CD4-positive, alpha-beta memory T cell (primary cell): ENCODE data around the gene WNT2B. TPM values are rescaled to one million over a fixed set of nuclear protein-coding genes. Genes with fewer than 3 reads are reported as not detected.

Experiments
- CTCF ChIA-PET: fragments of 350-600 bp; sonication (Branson Sonifier 250); formaldehyde crosslinking; loops from one replicate; lab custom pipeline; 2021; ENCODE audit warnings: inconsistent platforms; ENCODE audit not compliant: partially characterized antibody; lab: Charles Lee
- POLR2A ChIA-PET: fragments of 350-600 bp; sonication (Branson Sonifier 250); formaldehyde crosslinking; loops from one replicate; lab custom pipeline; 2021; ENCODE audit not compliant: partially characterized antibody; lab: Charles Lee
- DNase-seq, 5 donors: peaks; one replicate each; pipeline versions ENCODE4 v3.0.0 to v3.0.0-alpha.2; 2020 to 2022; ENCODE audit warnings: mixed read lengths in 1 of 5
- H3K27ac ChIP-seq: one replicate; pipeline ENCODE4 v1.7.0; 2013; ENCODE audit warnings: low read depth, low read length
- H3K27me3 ChIP-seq: 2 replicates; pipeline ENCODE4 v1.7.0; 2013; ENCODE audit warnings: mild to moderate bottlenecking, low read length, moderate library complexity; ENCODE audit not compliant: insufficient read depth
- H3K36me3 ChIP-seq: 2 replicates; pipeline ENCODE4 v1.7.0; 2013; ENCODE audit warnings: mild to moderate bottlenecking, low read length, moderate library complexity; ENCODE audit not compliant: insufficient read depth
- H3K4me1 ChIP-seq: 2 replicates; pipeline ENCODE4 v1.7.0; 2013; ENCODE audit warnings: mild to moderate bottlenecking, low read length, moderate library complexity; ENCODE audit not compliant: insufficient read depth
- H3K4me3 ChIP-seq, 2 donors: one replicate each; pipeline ENCODE4 v1.7.0; 2013; ENCODE audit warnings: low read length in 2 of 2, mild to moderate bottlenecking in 1 of 2
- H3K9me3 ChIP-seq, 2 donors: one replicate each; pipeline ENCODE4 v1.7.0; 2013; ENCODE audit warnings: low read length in 2 of 2, control low read depth in 1 of 2; ENCODE audit not compliant: control insufficient read depth in 1 of 2
- H3K27ac Mint-ChIP-seq, 7 donors: one replicate each; pipeline ENCODE4 v1.8.0; 2020 to 2021; ENCODE audit warnings: mixed read lengths in 7 of 7, mild to moderate bottlenecking in 6 of 7, inconsistent platforms in 3 of 7, moderate library complexity in 3 of 7
- H3K27me3 Mint-ChIP-seq, 2 donors: one replicate each; pipeline ENCODE4 v1.8.0; 2020 to 2021; ENCODE audit warnings: mixed read lengths in 2 of 2
- H3K36me3 Mint-ChIP-seq, 2 donors: one replicate each; pipeline ENCODE4 v1.8.0; 2020 to 2021; ENCODE audit warnings: mixed read lengths in 2 of 2, inconsistent platforms in 1 of 2, mild to moderate bottlenecking in 1 of 2
- H3K4me1 Mint-ChIP-seq, 4 donors: one replicate each; pipeline ENCODE4 v1.8.0; 2020 to 2021; ENCODE audit warnings: mixed read lengths in 4 of 4, mild to moderate bottlenecking in 1 of 4
- H3K4me3 Mint-ChIP-seq, 8 donors: one replicate each; pipeline ENCODE4 v1.8.0; 2020 to 2021; ENCODE audit warnings: mixed read lengths in 8 of 8, mild to moderate bottlenecking in 7 of 8, moderate library complexity in 6 of 8, inconsistent platforms in 3 of 8
- H3K9me3 Mint-ChIP-seq, 8 donors: one replicate each; pipeline ENCODE4 v1.8.0; 2020 to 2021; ENCODE audit warnings: mixed read lengths in 8 of 8, mild to moderate bottlenecking in 5 of 8, inconsistent platforms in 3 of 8, moderate library complexity in 1 of 8
- intact Hi-C: fragments of 100-400 bp; cut with micrococcal nuclease; formaldehyde crosslinking; loops from one replicate; pipeline ENCODE4 v1.15.1; 2023
- polyA plus RNA-seq, 2 donors: library from polyadenylated mRNA; unstranded; fragments of 300-500 nt; fragmentation: Illumina TruSeq; gene quantifications; one replicate each; pipeline ENCODE4 v1.2.3, GENCODE V29; 2021
- total RNA-seq, 2 experiments: library from RNA; stranded (reverse); gene quantifications; one replicate each; pipeline ENCODE4 v1.2.3, GENCODE V29; 2021

The WNT2B gene
- total and polyA plus RNA-seq, 4 experiments from 2014 or later: 0.21 to 0.91 (median 0.46) TPM

GRCh38 chr1:112514901-112515300 lies 6.1 kb downstream of the WNT2B start:
- Histone ChIP-seq H3K27ac (no peak overlapping the region), H3K9me3 (no peaks in the 10 kb centered on the region), H3K27me3 (no peaks in the 10 kb centered on the region), H3K4me1 (no peaks in the 10 kb centered on the region), H3K4me3 (no peak overlapping the region), H3K36me3 (no peaks in the 10 kb centered on the region)
- Mint-ChIP-seq H3K4me3 (no peak overlapping the region), H3K4me1 (peaks cover 0 to 1% (median under 1%) of the 10 kb centered on the region in 4 donors), H3K9me3 (no peaks in the 10 kb centered on the region), H3K36me3 (no peaks in the 10 kb centered on the region), H3K27ac (no peak overlapping the region), H3K27me3 (peaks cover 0 to 3% of the 10 kb centered on the region in 2 donors)
- intact Hi-C loops: no loop called here
- no peak for DNase-seq
- CTCF ChIA-PET: interaction anchor here (1.0 to 1.3 kb wide), 2 partner anchors 13 kb away, joined by 3 to 5 read pairs; no protein-coding TSS in a partner anchor
- POLR2A ChIA-PET: no interaction called here

GRCh38 chr1:112515311-112516009 lies 6.7 kb downstream of the WNT2B start:
- Mint-ChIP-seq H3K36me3 (no peaks in the 10 kb centered on the region), H3K27ac (no peak overlapping the region), H3K9me3 (no peaks in the 10 kb centered on the region), H3K27me3 (no peaks in the 10 kb centered on the region), H3K4me3 (no peak overlapping the region), H3K4me1 (peaks cover 0 to 1% (median 0%) of the 10 kb centered on the region in 4 donors)
- Histone ChIP-seq H3K9me3 (no peaks in the 10 kb centered on the region), H3K27ac (no peak overlapping the region), H3K27me3 (no peaks in the 10 kb centered on the region), H3K4me3 (no peak overlapping the region), H3K4me1 (no peaks in the 10 kb centered on the region), H3K36me3 (no peaks in the 10 kb centered on the region)
- ChIA-PET CTCF (interaction anchor here (1.0 kb wide), 1 partner anchor 13 kb away, joined by 3 read pairs; no protein-coding TSS in a partner anchor), POLR2A (no interaction called here)
- no peak for DNase-seq
- intact Hi-C loops: no loop called here

GRCh38 chr1:112516141-112516540 lies 7.4 kb downstream of the WNT2B start:
- H3K27ac Mint-ChIP-seq: no peak overlapping the region
- no peaks in the 10 kb centered on the region for H3K36me3 ChIP-seq
- POLR2A ChIA-PET: no interaction called here
- intact Hi-C loops: no loop called here
- no peaks in the 10 kb centered on the region for H3K9me3 Mint-ChIP-seq
- no peak overlapping the region for H3K27ac ChIP-seq
- CTCF ChIA-PET: no interaction called here
- H3K27me3 Mint-ChIP-seq: no peaks in the 10 kb centered on the region
- H3K27me3 ChIP-seq: no peaks in the 10 kb centered on the region
- no peaks in the 10 kb centered on the region for H3K4me1 Mint-ChIP-seq
- no peak overlapping the region for H3K4me3 ChIP-seq
- DNase-seq: no peak
- no peaks in the 10 kb centered on the region for H3K4me1 ChIP-seq
- no peaks in the 10 kb centered on the region for H3K36me3 Mint-ChIP-seq
- no peaks in the 10 kb centered on the region for H3K9me3 ChIP-seq
- no peak overlapping the region for H3K4me3 Mint-ChIP-seq

GRCh38 chr1:112517231-112517630 lies 8.5 kb downstream of the WNT2B start:
- CTCF ChIA-PET: no interaction called here
- Histone ChIP-seq H3K27me3 (no peaks in the 10 kb centered on the region), H3K36me3 (no peaks in the 10 kb centered on the region), H3K4me3 (no peak overlapping the region), H3K4me1 (no peaks in the 10 kb centered on the region), H3K27ac (no peak overlapping the region), H3K9me3 (no peaks in the 10 kb centered on the region)
- DNase-seq: no peak
- POLR2A ChIA-PET: no interaction called here
- H3K4me1 Mint-ChIP-seq: no peaks in the 10 kb centered on the region
- intact Hi-C loops: no loop called here
- no peaks in the 10 kb centered on the region for H3K27me3 Mint-ChIP-seq
- H3K9me3 Mint-ChIP-seq: no peaks in the 10 kb centered on the region
- H3K36me3 Mint-ChIP-seq: no peaks in the 10 kb centered on the region
- no peak overlapping the region for H3K27ac Mint-ChIP-seq
- H3K4me3 Mint-ChIP-seq: no peak overlapping the region

GRCh38 chr1:112517646-112518045 lies 8.9 kb downstream of the WNT2B start:
- H3K4me3 Mint-ChIP-seq: no peak overlapping the region
- DNase-seq: no peak
- H3K4me3 ChIP-seq: no peak overlapping the region
- POLR2A ChIA-PET: no interaction called here
- no peak overlapping the region for H3K27ac ChIP-seq
- H3K27me3 Mint-ChIP-seq: no peaks in the 10 kb centered on the region
- H3K27me3 ChIP-seq: no peaks in the 10 kb centered on the region
- intact Hi-C loops: no loop called here
- H3K27ac Mint-ChIP-seq: no peak overlapping the region
- no peaks in the 10 kb centered on the region for H3K36me3 Mint-ChIP-seq
- no peaks in the 10 kb centered on the region for H3K4me1 Mint-ChIP-seq
- H3K9me3 Mint-ChIP-seq: no peaks in the 10 kb centered on the region
- CTCF ChIA-PET: no interaction called here
- H3K9me3 ChIP-seq: no peaks in the 10 kb centered on the region
- no peaks in the 10 kb centered on the region for H3K36me3 ChIP-seq
- H3K4me1 ChIP-seq: no peaks in the 10 kb centered on the region

GRCh38 chr1:112518186-112518585 lies 9.4 kb downstream of the WNT2B start:
- Histone ChIP-seq H3K27me3 (no peaks in the 10 kb centered on the region), H3K4me3 (no peak overlapping the region), H3K9me3 (no peaks in the 10 kb centered on the region), H3K27ac (no peak overlapping the region), H3K4me1 (no peaks in the 10 kb centered on the region), H3K36me3 (no peaks in the 10 kb centered on the region)
- ChIA-PET CTCF (no interaction called here), POLR2A (no interaction called here)
- Mint-ChIP-seq H3K27me3 (no peaks in the 10 kb centered on the region), H3K27ac (no peak overlapping the region), H3K4me3 (no peak overlapping the region), H3K36me3 (no peaks in the 10 kb centered on the region), H3K9me3 (no peaks in the 10 kb centered on the region), H3K4me1 (no peaks in the 10 kb centered on the region)
- intact Hi-C loops: no loop called here
- DNase-seq: no peak

- Mint-ChIP-seq H3K9me3 (no peaks in the 10 kb centered on the region), H3K36me3 (peaks cover 4% of the 10 kb centered on the region in 2 donors), H3K4me3 (no peak overlapping the region), H3K4me1 (no peaks in the 10 kb centered on the region), H3K27me3 (no peaks in the 10 kb centered on the region), H3K27ac (no peak overlapping the region)
- Histone ChIP-seq H3K4me3 (no peak overlapping the region), H3K9me3 (no peaks in the 10 kb centered on the region), H3K27me3 (no peaks in the 10 kb centered on the region), H3K36me3 (no peaks in the 10 kb centered on the region), H3K27ac (no peak overlapping the region), H3K4me1 (no peaks in the 10 kb centered on the region)
- no peak for DNase-seq
- intact Hi-C loops: no loop called here
- ChIA-PET CTCF (interaction anchor here (0.5 kb wide), 1 partner anchor 499 kb away, joined by 4 read pairs; no protein-coding TSS in a partner anchor), POLR2A (no interaction called here)
These were observed 11.4 kb downstream of the WNT2B start for GRCh38 chr1:112520166-112520565.
